Kidney capillary endothelial cell (primary cell): ENCODE measurements around the gene GRAP.
"Not testable (repeated sequence)": the region's sequence is repeated elsewhere in the genome, so short reads cannot be mapped to it uniquely, and the experiment has no call there.

ENCODE experiments used
- DNase-seq: peaks from one replicate; pipeline ENCODE4 v3.0.0-alpha.2; 2018; ENCODE audit warnings: low spot score

Gene GRAP

DNA sequence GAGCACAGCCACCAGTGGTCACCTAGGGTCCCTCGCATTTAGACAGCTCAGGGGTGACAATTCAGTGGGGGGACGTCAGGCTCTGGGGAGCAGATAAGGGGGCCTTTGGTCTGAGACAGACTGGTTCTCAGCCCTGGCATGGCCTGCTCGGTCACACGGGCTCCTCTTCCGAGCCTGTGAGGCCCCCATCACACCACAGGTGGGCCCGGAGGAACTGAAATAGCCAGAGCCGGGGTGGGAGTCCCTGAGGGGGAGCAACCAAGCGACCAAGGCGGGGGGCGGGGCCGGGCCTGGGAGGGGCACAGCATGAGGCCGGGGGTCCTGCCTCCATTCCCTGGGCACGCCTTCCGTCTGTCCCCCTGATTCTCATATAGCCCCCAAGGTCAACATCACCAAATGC is 4.4 kb downstream of the GRAP start:
- not testable (repeated sequence) for DNase-seq

DNA sequence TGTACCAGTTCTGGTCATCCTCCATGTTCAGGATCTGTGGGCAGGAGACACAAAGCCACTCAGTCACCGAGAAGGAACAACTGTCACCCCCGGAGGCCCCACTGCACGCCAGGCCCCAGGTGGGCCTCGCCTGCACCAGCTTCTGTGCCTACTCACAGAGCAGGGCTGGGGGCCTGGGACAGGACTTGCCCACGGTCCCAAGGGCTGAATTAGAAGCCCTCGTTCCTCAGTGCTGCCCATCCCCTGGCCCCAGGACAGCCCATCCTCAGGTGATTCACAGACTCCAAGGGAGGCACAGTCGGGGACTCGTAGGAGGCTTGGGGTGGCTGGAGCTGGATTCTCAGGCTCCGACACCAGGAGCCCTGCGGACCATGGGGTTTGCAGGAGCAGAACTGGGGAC is 4.9 kb downstream of the GRAP start:
- not testable (repeated sequence) for DNase-seq

GRCh38 chr17:19040350-19040749 is 6.4 kb downstream of the GRAP start:
- not testable (repeated sequence) for DNase-seq

GRCh38 chr17:19038730-19039129 is 8.0 kb downstream of the GRAP start:
- not testable (repeated sequence) for DNase-seq

DNA sequence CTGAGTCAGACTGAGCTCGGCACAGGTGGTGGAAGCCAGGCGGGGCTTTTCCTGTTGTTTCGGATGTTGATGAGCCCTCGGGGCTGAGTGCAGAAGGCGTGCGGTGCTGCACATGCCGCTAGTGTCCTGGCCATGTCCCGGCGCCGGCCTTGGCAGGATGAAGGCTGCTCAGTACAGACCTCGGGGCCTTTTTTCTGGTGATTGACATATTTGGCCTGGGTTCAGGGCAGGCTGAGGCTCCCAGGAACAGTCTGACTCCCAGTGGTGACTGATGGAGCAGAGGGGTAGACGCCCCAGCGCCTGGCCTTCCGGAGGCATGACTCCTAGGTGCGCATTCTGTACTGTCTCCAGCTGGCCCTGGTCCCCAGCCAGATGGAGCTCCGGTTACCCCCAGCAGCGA is 8.8 kb downstream of the GRAP start:
- DNase-seq = not testable (repeated sequence)

DNA sequence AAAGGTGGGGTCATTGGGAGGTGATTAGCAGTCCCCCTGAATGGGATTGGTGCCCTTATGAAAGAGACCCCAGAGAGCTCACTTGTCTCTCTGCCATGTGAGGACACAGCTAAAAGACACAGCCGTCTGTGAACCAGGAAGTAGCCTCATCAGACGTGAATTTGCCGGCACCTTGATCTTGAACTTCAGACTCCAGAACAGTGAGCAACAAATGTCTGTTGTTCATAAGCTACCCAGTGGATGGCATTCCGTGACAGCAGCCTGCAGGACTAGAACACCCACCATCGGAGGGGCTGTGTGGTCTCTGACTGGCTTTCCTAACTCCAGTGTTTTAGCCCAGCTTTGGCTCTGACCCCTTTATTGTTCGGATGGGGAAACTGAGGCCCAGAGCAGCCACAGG is 9.2 kb downstream of the GRAP start:
- not testable (repeated sequence) for DNase-seq

DNA sequence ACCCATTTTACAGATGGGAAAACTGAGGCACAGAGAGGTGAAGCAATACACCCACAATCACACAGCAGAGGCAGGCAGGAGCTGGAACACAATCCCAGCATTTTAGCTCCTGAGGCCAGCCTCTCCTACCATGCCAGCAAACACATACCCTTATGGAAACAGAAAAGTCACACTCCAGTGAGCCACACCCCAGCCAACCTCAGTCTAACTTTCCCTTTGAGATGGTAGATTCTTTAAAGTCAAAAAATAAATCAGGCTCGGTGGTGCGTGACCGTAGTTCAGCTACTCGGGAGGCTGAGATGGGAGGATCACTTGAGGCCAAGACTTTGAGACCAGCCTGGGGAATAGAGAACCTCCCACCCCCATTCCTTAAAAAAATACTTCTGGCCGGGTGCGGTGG is 10.6 kb downstream of the GRAP start:
- DNase-seq = not testable (repeated sequence)

DNA sequence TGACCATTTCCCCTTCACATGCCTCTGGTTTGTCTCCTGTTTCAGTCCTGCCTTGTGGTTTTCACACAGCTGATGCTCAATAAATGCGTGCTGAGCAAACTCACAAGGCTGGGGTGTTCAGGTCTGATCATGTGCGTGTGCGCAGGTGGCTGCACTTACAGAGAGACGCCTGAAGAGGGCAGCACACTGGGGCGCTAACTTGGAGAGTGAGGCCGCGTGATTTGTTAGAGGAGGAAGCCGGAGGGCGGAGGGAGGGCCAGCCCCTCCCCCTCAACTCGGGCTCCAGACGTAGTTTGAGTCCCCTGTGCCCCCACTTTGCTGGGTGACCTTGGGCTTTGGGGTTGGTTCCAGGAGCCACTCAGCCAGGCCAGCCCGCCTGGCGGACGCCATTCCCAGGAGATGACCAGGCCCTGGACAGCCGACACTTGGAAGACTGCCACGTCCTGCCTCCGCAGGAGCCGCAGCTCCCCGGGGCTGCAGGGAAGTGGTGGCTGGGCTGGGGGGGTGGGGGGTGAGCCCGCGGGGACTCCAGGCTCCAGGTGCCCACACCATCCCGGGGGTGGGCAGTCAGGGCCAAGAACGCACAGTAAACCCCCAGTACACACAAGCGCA is 14.3 kb downstream of the GRAP start:
- not testable (repeated sequence) for DNase-seq

GRCh38 chr17:19031729-19032128 is 15.0 kb downstream of the GRAP start:
- not testable (repeated sequence) for DNase-seq

DNA sequence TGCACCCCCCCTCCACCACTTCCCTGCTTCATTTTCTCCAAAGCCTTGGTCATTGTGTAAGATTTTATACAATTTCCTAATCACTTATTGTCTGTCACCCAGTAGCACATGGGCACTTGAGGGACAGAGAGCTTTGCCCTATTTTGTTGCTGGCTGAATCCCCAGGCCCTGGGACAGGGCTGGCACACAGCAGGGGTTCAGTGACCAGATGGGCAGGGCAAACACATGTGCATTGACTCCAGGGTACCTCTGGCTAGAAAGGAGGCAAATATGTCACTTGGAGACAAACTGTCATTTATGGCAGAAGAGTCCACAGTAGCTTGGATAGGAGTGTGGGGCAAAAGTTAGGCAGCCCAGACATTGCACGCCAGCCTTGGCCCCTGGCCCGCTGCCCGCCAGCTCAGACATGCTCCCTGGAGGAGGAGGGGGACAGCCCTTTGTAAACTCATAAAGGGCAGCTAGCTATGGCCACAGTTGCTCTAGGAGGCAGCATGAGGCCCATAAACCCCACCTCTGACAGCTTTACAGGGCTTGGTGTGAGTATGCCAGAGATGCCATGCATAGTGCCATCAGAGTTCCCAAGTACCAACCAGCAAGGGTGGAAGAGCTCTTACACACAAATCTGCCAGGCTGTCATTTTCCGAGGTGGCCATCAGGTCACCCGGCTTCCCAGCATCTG is 15.8 kb downstream of the GRAP start:
- not testable (repeated sequence) for DNase-seq

- not testable (repeated sequence) for DNase-seq
These were observed 17.0 kb downstream of the GRAP start for GRCh38 chr17:19029740-19030139.

- not testable (repeated sequence) for DNase-seq
These were observed 18.1 kb downstream of the GRAP start for GRCh38 chr17:19028671-19029070.

DNA sequence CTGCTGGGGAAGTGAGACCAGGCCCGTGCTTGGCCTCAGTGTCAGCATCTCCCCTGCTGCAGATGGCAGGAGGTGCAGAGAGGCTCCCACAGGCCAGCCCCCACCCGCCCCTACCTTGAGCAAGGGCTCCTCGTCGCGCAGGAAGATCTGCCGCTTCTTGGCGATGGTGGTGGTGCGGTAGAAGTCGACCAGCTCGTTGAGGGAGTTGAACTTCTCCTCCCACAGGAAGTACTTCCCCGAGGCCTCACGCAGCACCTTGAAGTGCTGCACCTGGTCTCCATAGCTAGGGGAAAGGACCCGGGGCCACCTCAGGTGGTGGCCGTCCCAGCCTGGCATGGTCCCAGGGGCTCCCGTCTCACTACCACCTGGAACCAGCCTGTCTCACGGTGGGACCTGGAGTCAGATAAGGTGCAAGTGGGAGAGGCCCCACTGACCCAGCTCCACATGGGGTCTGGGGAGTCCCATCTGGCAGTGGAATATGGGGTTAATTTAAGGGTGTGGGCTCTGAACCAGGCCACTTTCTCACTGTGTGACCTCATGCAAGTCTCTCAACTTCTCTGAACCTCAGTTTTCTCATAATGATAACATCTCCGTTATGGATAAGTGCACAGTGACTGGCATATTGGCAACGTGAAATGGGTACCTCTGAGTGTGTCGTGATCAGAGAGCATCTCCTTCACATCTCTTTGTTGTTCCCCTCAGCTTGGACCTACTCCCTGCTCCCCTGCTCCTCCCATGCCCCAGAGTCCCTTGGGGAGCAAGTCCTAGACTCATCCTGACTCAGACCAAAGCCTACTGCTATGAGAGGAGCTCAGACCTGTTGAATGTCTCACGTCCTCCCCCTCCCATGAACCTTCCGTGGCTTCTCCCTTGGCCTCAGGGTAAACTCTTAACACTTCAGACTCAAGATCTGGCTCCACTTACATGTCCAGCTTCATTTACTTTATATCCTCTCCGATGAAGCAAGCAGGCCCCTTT is 22.4 kb downstream of the GRAP start:
- no peak for DNase-seq

- no peak for DNase-seq
These were observed 23.4 kb downstream of the GRAP start for GRCh38 chr17:19023209-19023999.

DNA sequence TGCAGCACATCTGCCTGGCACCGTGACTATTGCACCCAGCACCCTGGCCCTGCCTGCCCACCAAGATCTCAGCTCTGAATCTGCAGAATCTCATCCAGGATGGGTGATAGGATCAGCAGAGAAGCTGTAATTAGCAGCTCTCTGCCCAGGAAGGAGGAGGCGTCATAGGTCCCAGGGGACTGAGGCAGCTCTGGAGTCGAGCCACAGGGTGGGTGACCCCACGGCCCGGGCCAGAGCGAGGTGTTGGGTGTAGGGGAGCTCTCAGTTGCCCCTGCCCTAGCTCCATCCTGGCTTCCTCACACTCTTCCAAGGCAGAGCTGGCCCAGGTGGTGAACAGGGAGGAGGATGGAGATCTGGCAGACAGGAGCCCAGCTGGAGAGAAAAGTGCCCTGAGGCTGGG is 24.0 kb downstream of the GRAP start:
- DNase-seq = no peak

- DNase-seq = no peak
These were observed 24.6 kb downstream of the GRAP start for GRCh38 chr17:19022128-19022527.

DNA sequence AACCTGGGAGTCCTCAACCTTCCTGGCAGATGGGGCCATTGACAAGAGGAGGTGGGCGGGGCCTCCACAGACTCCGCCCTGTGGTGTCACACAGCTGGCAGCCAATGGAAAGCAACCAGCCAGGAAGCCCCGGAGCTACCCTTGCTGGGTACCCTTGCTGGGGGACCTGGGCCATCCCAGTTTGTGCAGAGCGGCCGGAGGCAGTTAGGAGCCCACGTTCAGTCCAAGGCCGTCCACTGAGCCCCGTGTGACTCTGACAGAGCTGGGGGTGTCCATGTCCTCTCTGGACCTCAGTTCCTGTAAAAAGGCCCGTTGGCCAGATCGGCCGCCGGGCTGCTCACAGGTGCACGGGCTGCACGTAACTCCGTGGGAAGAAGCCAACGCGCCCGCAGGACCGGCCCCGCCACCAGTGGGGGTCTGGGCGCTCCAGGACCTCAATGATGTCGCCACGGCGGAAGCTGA is 25.1 kb downstream of the GRAP start:
- no peak for DNase-seq

DNA sequence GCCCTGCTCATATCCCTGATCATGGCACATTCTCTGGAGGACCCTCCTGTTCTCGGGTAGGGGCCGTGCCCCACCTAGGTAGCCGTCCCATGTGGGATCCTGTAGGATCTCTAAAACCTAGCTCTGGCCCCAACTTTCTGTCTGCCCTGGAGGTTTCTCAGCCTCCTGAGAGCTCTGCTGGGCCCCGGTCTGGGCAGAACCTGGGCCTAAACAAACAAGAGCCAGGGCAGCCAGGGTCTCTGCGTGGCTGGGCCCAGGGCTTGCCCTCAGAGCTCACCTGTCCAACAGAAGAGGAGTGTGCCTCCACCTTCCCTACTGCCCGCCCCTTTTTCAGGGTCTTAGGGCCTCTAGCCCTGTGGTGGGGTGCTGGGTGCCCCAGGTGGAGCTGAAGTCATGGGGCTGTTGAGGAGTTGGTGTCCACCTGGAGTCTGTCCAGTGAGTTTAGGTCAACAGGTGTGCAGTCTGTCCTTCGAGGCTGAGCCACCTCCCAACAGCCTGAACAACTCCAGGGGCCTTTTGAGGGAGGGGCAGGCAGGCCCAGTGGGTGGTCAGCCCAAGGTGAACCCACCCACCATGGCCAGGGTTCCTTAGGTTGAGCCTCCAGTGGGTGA is 25.6 kb downstream of the GRAP start:
- DNase-seq = not testable (repeated sequence)

- no peak for DNase-seq
These were observed 26.7 kb downstream of the GRAP start for GRCh38 chr17:19020016-19020415.

DNA sequence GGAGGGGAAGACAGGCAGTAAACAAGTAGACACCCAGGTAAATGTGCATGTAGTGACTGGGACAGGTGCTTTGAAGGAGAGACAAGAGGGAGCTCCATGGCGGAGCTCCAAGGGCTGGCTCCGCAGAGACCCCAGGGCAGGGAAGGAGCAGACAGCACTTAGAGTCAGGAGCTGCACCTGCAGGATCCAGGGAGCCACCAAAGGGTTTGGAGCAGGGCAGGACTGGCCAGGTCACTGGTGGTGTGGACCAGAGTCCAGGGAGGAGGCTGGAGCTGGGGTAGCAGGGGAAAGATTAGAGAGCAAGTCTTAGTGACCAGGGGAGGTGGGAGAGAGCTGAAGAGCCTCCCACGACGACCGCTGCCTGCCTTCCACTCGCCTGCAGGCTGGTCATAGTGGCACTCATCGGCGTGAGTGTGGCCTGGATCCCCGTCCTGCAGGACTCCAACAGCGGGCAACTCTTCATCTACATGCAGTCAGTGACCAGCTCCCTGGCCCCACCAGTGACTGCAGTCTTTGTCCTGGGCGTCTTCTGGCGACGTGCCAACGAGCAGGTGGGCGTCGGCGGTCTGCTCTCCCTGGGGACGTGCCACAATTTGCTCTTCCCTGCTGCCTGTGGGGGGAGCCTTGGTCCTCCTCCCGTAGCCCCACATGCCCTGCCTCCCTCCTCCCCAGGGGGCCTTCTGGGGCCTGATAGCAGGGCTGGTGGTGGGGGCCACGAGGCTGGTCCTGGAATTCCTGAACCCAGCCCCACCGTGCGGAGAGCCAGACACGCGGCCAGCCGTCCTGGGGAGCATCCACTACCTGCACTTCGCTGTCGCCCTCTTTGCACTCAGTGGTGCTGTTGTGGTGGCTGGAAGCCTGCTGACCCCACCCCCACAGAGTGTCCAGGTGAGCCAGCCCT is 27.5 kb downstream of the GRAP start:
- no peak for DNase-seq
